SU-DHL-6 (cell line): ENCODE results near the gene TNIK.

Source experiments
- CTCF ChIP-seq: fragments of 200-600 bp; sonication (generic); IDR thresholded peaks from one replicate; pipeline ENCODE4 v1.5.1; 2017; ENCODE audit warnings: antibody characterized with exemption, mild to moderate bottlenecking, low read length, moderate library complexity; ENCODE audit not compliant: insufficient read depth, poor library complexity, severe bottlenecking
- EZH2phosphoT487 ChIP-seq: fragments of 200-600 bp; sonication (generic), shearing (Covaris generic); conservative IDR thresholded peaks from 2 replicates; pipeline ENCODE4 v1.6.1; 2018; ENCODE audit warnings: mild to moderate bottlenecking, antibody characterized with exemption, low read length, moderate library complexity, mixed read lengths

- TF ChIP-seq CTCF (no peak), EZH2phosphoT487 (no peak)
Observed at GRCh38 chr3:171454041-171454440, 6.2 kb downstream of the TNIK start.
